ENCODE results near the gene CCDC24.

Gene CCDC24

DNA sequence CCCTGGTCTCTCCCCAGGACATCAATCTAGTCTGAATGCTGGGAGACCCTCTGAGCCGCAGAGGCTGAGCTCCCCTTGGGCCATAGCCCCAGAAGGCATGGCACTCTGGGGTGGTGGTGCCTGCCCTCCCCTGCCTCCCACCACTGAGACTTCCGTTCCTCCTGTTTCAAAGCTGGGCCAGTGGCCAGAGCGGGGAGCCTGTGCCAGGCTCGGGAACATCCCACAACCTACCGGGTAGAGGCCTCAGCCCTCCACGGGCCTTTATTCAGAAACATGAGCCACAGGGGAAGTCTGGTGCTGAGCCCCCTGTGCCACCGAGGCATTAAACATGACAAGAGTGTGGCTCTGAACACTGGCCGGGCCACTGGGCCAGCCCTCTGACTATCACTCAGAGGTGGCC is 8.1 kb downstream of the CCDC24 start:
- no peak for DNase-seq

DNA sequence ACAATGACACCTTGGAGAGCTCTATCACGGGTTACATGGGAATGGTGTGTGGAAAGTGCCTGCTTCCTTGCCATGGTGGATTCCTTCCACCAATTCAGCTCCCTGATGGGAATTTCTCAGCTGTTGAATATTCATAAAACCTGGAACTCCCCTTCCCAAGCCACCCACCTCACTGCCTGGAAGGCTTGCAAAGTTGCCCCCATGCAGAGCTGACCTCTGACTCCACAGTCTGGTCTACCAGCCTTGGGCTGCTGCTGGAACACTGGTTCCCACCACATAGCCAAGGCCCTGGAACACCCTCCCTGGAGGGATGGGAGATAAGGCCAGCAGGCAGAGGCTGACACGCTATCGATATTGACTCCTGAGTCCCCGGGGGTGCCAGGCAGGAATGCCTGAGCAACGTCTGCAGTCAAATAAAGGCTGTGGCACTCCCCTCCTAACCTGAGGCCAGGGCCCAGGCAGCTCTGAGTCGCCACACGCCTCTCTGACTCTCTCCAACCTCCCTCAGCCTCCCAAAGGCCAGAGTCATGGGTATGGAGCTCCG is 8.8 kb downstream of the CCDC24 start:
- DNase-seq, result no peak

DNA sequence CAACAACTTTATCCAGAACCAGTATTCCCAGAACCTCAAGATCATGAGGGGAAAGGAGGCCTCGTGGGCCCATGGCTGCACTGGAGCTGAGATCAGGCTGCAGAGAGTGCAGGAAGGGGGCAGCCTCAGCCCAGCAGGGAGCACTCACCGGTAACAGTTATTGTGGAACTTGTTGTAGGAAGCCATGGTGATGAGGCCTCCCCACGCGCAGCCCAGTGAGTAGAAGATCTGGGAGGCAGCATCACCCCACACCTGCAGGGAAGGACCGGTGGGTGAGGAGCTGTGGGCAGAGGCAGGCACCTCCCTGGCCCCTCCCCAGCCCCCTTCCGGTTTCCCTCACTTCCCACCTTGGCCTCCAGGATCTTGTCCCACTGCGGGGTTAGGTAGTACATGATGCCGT is 10.8 kb downstream of the CCDC24 start:
- DNase-seq, result no peak

DNA sequence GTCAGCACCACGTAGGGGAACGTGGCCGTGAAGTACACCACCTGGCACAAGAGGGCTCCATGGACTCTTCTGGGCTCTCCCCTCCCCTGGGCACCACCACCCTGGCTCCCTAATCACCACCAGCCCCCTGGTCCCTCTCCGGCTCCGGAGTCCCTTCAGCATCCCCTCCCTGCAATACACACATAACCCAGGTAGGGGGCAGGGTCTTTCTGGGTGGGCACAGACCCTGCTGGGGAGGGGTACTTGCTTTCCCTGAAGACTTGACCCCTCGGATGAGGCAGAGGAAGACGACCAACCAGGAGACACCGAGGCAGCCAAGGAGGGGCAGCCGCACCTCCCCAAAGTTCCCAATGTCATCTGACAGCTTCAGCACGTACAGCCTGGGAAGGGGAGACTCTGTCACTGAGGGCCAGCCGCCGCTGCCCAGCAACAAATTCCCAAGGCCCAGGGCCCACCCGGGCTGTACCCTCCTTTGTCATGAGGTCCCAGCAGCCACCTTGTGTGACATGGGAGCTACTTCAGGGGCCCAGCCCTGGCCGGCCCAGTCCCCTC is 11.3 kb downstream of the CCDC24 start:
- no peak for DNase-seq

DNA sequence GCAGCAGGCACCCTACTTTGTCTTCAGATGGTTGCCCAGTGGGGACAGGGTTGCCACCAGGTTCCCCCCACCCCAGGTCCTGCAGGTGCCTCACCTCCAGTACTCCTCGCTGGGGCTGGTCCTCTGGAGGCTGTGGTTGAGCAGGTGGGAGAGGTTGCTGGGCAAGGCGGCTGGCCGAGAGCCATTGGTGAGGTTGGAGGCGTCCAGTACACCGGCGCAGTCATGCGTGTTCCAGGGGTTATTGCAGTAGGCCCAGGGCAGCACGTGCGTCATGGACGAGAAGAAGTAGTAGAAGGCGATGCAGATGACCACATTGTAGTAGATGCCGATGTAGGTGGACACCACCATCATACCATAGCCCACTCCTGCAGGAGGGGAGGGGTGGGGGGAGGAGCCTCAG is 16.9 kb downstream of the CCDC24 start:
- no peak for DNase-seq

DNA sequence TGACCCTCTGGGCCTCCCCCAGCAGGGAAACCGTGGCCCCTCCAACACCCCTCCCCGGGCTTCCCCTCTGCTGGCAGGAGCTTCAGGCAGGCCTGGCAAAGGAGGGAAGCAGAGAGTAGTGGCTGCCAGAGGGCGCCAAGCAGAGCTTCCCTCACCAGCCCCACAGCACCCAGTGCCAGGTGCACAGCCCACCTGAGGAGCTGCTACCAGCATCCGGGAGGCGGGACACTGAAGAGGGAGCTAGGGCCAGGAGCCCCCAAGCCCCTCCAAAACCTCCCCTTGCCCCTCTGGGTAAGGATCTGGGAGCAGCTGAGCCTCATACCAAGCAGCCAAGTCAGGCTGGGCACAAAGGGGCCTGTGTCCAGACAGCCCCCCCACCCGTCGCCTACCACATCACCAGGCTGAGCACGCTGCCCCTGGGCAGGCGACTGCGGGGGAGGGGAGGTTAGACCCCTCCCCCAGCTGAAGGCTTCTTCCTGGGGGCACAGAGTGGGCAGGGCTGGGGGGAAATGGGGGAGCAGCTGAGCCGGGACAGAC is 19.6 kb downstream of the CCDC24 start:
- no peak for DNase-seq

DNA sequence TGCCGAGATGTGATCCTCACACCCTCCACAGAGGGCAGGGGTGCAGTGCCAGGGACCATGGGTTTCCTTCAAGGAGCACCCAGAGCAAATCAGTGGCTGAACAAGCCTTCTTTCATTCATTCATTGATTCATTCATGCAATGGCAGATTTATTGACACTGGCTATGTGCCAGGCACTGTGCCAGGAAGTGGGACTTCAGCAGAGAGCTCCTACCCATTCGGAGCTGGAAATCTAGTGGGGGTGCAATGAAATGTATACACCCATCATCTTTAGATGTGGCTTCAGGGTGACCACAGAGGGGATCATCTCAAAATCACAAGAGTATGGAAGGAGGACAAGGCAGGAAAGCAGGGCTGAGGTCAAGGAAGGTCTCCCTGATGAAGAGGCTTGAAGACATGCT is 21.0 kb downstream of the CCDC24 start:
- no peak for DNase-seq

DNA sequence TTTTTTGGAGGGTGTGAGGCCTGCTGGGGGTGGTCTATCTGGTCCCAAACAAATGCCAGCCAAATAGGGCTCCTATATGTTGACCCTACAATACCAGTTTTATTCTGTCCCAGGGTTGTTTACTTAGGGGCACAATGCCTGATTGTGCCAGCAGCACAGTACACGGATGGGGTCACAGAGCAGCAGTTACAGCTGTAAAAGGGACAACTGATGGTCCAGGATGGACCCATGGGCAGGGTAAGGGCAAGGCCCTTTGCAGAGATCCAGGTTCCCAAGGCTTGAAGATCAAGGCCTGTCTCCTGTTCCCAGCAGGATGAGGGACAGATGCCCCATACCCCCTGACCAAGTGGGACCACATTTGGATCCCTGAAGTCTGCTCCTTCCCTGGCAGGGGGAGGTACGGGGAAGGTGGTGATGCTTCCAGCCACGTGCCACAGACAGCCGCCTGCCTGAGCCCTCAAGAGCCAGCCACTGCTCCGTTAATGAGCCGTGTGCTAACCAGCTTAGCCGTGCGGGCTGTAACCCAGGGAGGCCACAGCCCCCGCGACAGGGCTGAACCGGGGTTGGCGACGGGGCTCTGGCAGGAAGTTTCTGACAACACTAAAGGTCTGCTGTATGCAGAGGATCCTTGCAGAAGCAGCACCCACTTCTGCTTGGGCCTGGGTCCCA is 21.7 kb downstream of the CCDC24 start:
- no peak for DNase-seq

DNA sequence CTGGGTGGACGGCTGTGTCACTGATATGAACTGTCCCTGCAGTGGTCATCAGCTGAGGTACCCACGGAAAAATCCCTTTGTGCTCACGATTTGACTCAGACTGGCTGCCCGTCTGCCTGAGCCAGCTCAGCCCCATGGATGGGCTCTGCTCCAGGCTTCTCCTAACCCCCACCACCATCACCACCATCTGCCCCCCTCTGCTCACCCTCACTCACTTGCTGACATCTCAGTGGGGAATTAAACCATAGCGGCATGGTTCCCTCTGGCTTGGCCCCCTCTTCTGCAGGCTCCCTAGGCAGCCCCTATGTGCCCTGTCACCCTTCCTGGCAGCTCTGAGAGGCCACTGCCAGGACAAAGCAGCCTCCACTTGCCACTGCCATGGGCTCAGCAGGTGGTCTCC is 22.6 kb downstream of the CCDC24 start:
- DNase-seq, result no peak

DNA sequence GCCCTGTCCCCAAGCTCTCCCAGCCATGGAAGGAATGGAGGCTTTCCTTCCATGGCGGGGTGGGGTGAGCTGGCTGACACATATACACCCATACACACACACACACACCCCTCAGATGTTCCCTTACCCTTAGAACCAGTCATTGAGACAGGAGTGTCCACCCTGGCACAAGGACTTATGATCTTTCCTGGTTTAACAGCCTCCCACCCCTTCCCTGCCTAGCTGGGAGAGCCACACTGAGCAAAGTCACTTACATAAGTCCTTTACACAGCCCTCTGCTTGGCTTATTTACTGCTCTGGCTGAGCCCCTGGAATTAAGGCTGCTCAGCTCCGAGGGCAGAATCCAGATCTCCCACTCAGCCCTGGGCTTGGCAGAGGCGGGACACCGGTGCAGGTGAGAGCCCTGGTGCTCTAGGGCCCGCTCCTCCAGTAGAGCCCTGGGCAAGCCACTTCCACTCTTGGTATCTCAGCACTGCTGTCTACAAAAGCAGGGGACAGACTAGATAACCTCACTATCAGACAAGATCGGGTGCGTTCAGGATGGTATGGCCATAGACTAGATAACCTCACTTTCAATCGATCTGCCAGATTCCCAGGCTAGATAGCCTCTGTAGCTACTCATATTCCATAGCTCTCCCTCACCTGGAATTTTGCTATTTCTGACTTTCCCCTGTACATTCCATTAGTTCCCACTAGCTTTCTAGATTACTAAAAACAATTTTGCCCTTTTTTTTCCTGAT is 23.1 kb downstream of the CCDC24 start:
- no peak for DNase-seq

DNA sequence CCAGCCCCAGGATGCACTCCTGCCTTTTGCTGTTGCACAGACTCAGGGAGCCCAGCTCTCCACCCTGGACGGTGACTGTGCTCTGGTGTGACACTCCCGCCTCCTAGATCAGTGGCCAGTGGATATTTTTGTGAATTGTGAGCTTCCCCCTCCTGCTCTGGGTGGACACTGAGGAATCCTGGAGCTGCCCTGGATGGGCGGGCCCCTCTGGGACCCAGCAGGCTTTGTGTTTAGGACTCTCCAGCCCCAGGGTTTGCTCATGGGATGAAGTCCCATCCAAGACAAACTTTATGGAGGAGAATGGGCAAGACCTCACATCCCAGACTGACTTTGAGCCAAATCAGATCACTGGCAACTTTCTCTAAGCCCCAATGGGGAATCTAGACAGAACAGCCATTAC is 23.8 kb downstream of the CCDC24 start:
- DNase-seq, result no peak

DNA sequence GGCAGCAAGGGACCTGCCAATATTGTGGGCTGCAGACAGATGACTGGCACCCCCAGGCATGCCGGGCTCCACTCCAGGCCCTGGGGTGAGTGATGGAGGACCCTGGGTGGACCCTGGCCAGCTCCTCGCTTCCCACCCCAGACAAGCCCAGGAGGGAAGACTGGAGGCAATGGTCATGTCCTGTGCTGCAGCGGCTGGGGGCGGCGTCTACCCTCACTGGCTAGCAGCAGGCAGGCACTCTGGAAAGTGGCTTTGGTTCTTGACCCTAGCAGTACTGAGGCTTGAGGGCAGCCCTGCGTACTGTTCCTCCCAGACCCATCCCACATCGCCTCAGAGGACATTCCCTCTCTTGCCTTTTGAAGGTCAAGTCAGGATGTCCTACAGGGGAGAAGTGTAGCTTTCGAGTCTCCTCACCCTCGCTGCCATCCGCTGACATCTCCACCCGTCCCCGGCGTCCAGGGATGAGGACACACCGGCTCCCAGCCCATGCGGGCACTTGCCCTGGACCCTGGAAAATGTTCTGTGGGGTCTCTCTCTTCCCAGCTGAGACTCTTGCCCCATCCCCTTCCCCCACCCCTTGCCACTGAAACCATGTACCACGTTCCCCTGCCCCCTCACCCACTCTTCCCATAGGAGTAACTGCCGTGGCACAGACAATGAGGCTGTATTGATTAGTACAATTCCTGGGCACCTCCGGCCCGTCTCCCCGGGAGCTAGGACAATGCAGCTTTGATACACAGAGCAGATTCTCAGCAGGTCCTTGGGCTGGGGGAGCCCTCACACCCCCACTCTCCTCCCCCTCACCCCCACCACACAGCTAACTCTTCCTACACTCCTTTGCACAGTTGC is 24.9 kb downstream of the CCDC24 start:
- no peak for DNase-seq

DNA sequence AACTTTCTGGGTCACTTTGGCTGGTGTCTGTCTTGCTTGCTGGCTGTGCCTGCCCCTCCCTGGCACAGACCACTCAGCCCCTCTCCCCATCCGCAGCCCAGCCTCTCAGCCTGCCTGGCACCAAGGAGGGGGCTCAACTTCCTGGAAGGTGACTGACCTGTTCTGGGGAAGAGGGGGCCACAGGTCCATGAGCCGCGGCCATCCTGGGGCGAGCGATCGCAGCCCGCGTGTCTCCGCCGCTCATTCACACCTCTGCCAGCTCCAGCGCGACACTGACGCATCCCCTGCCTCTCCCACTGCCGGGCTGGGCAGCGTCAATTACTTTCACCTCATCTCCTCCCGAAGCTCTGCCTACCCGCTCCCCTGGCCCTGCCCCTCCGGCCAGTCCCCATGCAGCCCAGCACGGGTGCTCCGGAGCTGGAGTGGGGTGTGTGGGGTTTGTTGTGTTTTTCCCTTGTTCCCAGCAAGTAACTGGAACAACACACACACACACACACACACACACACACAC is 25.5 kb downstream of the CCDC24 start:
- DNase-seq, result no peak

DNA sequence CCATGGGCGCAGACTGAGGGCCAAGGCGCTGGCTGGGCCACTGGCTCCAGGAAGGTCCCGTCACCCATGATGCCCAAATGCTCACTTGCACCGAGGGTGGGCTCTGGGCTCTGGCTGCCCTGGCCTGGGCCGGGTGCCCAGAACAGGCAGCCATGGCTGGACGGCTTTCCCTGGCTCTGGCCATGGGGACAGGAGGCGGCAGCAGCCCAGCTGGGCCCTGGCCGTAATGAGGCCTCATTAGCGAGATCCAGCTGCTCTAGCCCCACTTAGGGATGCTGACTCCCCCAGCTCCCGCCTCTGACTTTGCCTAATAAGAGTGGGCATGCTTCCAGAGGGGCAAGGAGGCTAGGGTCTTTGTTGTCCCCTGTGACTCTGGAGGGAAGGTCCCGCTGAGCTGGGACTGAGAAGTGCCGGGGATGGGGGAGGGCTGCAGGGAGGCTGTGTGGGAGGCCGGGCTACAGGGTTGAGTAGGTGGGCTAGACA is 28.1 kb downstream of the CCDC24 start:
- DNase-seq, result peak; percentile 15

DNA sequence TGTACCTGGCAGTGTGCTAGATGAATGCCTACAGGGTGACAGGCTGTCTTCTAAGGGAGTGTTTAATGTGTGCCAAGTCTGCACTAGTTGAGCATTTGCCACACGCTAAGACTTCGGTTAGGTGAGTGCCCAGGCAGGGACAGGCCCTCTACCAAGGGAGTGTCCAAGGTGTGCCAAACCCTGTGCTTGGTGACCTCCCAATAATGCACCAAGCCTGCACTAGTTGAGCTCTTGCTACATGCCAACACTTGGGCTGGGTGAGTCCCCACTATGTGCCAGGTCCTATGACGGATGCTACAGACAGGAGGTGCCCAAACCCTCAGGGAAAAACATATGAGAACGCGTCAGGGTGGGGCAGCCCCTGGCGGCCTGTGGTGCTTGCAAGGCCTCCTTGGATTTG is 29.1 kb downstream of the CCDC24 start:
- no peak for DNase-seq

DNA sequence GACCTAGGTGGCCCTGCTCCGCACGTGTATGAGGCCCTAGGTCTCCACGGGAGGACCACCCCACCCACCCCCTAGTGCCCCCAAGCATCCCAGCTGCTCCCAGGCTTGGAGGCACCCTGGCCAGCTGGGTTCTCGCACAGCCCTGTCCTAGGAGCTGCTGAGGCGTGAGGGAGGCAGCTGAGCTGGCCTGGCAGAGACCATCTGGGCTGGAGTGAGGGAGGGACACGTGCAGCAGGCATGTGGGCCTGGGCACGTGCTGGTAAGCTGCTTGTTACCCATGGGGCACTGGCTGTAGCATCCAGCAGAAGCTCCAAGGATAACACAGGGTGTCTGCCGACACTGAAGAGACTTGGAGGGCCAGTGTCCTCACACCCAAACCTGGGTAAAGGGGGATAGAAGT is 29.8 kb downstream of the CCDC24 start:
- no peak for DNase-seq

DNA sequence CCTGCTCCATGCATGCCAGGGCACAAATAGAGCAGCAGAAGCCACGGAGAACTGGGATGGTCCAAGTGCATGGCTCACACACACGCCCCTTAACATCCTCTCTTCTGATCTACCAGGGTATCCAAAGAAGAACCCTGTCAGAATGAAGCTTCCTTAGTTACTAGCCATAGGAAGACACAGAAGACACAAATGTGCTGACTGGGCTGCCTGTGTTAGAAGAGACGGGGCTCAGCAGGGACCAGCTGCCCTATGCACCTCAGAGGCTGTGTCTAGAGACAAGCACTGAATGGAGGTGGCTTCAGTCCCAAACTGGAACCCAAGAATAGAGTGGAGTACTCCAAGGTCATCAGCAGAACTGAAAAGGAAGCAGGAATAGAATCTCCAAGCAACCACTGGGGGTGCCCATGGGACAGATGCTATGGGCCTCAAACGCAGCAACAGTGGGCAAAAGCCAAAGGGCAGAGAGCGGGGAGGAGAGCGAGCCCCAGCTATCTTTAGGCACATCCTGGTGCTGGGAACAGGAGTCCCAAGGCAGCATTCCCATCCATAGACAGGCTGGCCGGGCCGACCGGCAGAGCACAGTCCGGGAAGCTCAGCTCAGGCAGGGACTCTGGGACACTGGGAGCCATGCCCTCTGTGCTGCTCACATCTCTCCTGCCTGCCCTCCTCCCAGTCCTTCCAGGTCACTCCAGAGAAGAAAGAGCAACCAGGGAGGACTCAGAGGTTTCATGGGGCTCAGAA is 30.4 kb downstream of the CCDC24 start:
- DNase-seq, result no peak

DNA sequence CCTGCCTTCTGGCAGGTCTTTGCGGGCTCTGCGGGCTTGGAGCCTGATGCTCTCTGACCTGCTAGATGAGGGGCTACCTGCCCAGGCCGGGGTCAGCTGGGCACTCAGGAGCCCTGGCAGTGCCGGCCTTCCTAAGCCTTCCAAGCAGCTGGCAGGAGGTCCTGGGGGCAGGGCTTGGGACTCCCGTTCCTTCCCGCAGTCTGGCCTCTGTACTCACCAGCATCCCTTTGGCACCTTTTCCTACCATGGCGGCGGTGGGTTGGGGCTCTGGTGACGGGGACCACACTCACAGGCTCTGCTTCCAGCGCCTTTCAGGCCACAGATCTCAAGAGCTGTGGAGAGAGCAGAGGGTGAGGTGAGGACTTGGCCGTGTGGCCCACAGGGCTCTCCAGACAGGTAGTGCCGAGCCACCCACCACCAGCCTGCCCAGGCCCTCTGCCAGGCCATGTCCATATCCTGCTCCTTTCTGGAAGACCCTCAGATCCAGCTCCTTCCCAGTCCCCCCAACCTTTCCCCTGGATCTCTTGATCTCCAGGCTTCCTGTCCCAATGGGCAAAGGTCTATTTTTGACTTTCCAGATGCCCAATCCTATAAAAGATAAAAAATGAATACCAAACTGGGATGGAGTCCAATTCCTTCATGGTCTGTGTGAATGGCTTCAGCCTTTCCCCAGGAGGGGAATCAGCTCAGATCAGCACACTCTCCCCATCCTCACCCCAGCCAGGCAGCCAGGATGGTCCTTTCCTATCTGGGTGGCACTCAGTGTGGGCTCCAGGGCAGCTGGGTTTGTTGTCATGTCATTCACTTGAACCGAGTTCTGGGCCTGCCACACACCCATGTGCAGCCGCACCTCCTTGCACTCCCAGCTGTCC is 32.9 kb downstream of the CCDC24 start:
- DNase-seq, result no peak

DNA sequence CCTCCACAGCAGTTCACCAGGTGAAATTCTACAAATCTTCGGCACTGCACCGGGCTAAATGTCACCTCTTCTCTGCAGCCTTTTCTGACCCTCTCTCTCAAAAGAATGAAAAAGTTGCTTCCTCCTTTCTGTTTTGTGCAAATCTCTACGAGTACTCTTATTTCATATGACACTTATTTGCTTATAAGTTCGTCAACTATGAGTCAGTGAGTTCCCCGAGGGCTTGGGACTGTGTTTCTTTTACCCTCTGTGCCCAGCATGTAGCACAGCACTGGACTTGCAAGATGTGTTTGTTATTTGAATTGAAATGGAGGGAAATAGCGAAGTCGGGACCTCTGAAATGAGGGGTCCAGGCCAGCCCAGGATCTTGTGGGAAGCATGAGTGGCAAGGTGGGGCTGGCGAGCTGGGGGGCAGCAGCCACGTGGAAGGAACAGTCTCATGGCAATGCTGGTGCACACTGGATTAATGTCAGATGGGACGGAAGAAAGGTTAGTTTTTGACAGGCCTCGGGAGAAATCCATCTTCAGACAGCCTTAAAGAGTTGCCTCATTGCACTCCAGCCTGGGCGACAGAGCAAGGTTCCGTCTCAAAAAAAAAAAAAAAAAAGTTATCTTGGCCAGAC is 33.6 kb downstream of the CCDC24 start:
- DNase-seq, result no peak

DNA sequence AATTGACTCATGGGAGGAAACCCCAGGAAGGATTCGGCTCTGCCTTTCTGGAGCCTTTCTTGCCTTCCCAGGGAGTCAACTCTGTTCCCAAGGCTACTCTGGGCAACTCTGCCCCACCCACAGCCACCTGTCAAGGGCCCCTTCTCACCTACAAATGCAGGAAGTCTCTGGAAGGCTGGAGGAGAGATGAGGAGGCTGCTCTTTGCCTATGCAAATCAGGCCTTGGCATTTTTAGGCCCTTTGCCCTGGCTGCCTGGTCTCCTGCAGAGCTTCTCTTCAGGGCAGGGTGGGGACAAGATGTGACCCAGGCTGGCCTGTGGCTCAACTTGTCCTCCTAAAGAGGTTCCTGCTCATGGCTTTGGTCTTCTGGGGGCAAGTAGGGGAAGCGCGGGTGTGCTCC is 34.4 kb downstream of the CCDC24 start:
- DNase-seq, result no peak

Measured in right hindlimb (tissue), 1 donor.